DMS114 treated with DMSO at 0.1 percent for 48 hours (cell line): ENCODE data around the gene ZNF24.

Experiments used
- DNase-seq: peaks from one replicate; lab custom pipeline; 2025; ENCODE audit not compliant: unreplicated experiment; lab: John Stamatoyannopoulos, UW

The ZNF24 gene

DNA sequence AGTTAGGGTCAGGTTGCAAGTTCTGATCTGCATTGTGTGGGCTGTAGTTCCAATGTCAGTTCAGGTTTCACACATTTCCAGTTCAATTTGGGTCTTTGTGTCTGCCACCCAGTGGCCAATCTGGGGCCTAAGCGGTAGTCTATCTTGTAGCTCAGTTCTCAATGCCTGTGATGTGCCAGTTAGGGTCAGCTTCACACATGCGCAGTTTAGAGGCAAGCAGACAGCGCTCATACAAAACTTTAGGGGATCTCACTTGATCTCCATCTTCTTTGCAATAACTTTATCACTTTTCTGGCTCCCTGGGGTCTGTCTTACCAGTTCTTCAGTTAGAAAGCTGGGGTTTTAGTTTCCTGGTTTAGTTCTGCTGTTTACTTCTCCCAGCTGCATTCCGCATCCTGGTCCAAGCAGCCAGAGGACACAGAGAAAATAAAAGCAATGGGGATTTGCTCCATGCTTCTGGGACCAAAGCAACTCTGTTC, 11.0 kb upstream of the ZNF24 start:
- DNase-seq = peak; percentile 20

DNA sequence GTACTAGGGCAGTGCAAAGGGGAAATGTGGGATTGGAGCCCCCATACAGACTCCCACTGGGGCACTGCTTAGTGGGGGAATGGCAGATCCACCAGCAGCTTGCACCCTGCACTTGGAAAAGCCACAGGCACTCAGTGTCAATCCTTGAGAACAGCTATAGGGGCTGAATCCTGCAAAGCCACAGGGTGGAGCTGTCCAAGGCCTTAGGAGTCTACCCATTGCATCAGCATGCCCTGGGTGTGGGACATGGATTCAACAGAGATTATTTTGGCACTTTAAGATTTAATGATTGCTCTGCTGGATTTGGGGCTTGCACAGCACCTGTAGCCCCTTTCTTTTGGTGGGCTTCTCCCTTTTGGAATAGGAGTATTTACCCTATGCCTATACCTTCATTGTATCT, 8.6 kb upstream of the ZNF24 start:
- no peak for DNase-seq

DNA sequence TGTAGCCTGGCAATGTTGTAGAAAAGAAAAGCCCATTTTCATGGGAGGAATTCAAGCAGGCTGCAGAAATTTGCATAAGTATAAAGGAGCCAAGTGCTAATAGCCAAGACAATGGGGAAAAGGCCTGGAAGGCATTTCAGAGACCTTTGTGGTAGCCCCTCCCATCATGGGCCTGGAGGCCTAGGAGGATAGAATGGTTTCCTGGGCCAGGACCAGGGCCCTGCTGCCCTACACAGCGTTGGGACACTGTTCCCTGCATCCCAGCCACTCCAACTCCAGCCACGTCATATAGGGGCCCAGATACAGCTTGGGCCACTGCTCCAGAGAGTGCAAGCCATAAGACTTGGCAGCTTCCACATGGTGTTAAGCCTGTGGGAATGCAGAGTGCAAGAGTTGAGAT, 8.1 kb upstream of the ZNF24 start:
- DNase-seq = no peak

DNA sequence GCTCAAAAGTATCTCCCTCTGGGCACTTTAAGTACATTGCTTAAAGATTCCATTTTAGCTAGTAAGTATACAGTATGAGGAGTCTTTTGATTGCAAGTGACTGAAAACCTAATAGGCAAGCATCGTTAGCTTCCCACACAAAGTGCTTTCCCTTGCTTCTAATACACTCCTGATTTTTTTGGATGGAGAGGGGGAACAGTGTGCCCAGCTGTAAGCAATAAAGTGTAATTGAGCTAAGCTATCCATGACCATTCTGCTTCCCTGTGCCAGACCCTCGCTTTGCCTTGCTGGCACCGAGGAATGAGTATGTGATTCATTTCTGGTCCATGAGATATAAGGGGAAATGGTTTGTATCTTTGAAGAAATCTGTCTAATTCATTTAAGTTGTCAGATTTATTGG, 3.8 kb upstream of the ZNF24 start:
- DNase-seq = no peak

DNA sequence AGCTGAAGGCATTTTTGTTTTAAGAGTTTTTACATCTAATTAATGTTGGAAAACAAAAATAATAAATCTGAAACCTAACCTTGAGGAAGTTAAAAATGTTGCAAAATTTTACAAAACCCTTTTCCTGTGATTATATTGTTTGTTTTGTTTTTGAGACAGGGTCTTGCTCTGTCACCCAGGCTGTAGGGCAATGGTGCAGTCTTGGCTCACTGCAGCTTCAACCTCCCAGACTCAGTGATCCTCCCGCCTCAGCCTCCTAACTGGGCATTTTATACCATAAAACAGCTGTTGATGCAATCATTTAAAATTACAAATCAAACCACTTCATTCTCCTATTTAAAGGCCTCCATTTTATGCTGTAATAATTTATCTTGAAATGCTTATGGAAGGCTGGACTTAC, 1.7 kb upstream of the ZNF24 start:
- no peak for DNase-seq

DNA sequence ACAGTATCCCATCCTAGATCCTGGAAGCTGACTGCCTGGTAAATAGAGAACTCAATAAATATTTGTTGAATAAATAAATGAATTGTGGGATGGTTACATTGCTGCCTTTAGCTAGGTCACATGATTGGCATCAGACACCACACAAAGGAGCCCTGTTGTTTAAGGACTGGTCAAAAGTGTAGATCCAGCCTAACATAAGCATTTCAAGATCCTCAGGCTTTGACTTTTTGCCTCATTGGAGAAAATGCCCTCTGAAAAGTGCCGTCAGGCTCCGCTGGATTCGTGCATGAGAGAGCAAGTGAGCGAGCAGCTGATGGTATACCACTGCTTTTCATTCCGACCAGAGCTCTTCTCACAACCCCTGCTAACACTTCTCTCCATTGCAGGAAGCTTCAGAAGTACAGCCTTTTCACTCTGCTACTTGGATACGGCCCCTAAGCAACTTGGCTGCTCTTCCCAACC, 1.3 kb upstream of the ZNF24 start:
- DNase-seq = no peak

DNA sequence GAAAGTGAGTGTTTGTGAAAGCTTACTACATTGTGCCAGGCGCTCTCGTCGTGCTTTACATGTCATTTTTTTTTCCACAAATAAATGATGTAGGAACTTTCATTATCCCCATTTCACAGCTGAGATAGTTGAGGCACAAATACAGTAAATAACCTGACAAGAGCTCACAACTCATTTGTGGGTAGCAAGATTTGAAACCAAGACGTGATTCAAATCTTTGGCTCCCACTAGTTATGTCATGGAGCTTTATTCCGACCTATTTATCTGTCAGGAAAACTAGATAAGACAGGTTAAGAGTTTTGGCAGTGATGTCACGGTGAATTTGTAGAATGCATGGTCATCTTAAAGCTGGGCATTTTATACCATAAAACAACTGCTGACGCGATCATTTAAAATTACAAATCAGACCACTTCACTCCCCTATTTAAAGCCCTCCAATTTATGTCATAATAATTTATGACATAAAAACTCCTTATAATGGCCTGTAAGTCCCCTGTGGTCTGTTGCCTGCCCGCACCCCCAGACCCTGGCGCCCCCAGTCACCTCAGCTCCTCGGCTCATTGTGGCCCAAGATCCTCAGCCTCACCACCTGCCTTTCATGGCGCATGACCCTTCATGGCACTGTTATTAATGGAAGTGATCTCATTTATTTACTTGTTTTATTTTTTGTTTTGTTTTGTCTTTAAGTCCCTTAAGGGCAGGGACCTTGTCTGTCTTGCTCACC, 678 bp upstream of the ZNF24 start:
- no peak for DNase-seq

DNA sequence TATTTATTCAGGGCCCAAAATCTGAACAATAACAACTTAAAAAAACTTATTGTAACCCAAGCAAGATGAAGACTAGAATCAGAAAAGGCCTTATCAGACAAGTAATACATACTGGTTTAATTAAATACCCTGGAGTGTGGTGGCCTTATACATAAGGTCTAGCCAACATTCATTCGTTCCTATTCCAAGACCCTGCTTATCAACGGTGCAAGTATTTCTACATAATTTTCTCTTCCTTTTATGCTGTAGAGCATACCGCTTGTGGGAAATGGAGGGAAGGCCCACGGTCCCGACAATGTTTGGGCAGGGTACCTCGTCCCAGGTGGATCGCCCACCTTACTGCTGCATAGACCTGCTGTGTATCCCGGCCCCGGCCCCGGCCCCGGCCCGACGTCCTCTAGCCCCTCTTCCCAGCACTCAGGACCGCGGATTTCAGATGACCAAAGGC, 708 bp downstream of the ZNF24 start:
- DNase-seq = no peak

DNA sequence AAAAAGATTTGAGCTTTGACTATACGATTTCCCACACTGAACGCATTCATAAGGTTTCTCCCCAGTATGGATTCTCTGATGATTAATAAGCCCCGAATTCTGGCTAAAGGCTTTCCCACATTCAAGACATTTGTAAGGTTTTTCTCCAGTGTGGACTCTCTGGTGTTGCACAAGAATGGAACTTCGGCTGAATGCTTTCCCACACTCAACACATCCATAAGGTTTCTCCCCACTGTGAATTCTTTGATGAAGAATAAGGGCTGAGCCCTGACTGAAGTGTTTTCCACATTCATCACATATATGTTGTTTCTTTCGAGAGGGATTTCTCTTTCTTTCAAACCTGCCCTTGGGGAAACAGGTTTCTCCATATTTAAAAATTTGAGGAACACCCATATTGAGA, 6.9 kb downstream of the ZNF24 start:
- DNase-seq = no peak

DNA sequence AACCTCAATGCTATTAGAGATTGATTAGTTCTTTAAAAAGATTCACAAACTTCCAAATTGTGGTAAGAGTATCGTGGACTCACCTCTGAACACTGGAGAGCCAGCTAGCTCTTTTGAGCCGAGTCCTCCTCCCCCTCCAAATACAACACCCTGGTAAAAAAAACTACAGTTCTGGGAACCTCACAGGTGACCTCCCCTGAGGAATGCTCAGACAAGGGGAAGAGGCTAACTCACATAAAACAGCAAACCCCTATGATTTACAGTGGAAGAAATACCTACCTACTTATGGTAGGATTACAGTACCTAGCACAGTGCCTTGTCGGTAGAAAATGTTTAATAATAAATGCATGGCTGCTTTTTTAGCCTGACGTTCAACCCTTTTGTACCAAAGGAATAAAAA, 8.4 kb downstream of the ZNF24 start:
- no peak for DNase-seq

DNA sequence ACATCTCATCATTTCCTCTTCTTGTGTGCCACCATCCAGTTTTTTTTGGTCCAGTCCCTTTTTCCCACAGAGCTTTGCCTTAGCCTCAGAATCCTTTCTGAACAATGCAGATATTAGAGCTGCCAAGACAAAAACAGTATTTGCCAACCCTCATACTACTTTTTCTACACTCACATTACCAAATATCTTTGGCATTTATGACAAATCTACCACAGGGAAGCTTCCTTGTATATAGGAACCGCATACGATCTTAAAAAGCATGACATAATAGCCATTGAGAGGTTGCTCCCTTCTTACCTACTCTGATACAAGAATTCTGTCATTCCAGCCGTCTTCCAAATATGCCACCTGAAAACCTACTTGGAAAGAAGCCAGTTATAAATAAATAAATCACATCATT, 9.4 kb downstream of the ZNF24 start:
- no peak for DNase-seq

DNA sequence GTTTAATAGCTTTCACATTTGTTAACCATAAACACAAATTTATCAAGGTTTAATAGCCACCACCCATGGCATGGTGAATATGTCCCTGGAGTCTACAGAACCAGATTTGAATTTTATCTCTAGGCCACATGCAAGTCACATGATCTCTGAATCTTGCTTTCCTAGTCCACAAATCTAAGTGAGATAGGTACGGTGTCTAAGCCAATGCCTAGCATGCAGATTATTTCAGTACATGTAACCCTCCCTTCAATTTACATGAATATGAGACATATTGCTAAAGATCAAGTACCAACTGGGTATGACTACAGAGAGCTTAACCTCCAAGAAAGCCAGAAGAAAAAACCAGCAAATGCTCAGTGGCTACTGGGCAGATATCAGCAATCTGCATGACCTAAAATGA, 10.0 kb downstream of the ZNF24 start:
- DNase-seq = no peak

DNA sequence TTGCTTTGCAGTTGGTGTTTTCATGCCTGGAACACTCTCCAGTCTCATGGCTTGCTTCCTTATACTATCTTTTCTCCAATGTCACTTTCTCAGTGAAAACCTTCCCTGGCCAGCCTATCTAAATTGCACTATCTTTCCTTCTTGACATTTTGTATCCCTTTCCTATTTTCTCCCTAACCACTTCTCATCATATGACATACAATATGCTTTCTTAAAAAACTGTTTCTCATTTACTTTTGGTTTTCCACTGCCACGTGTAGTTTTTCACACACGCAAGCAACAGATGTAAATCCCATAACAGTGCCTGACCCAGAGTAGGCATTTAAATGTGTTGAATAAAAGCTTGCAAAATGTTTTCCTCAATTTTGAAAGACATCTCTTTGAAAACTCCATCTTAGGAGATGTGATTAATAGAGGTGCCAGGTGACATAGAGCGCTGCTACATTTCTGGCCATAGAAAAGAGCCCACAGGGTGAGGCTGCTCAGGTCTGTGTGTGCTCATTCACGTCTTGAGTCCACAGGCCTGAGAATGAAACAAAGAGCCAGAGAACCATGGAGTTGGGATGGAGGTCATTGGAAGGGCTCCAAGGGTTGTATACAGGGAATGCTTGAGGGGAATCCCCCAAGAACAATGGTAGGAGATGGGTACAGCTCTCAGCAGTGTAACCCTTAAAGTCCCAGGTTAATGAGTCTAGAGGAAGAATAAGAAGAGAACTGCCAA, 12.7 kb downstream of the ZNF24 start:
- DNase-seq = no peak

DNA sequence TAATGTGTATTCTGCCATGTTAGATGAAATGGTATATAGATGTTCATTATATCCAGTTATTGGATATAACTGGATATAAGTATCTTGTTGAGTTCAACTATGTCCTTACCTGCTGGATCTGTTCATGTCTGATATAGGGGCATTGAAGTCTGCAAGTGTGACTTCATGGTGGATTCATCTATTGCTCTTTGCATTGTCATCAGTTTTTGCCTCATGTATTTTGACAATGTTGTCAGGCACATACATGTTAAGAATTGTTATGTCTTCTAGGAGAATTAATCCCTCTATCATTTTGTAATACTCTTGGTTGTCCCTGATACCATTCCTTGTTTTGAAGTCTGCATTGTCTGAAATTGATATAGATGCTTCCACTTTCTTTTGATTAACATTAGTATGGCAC, 15.4 kb downstream of the ZNF24 start:
- no peak for DNase-seq

DNA sequence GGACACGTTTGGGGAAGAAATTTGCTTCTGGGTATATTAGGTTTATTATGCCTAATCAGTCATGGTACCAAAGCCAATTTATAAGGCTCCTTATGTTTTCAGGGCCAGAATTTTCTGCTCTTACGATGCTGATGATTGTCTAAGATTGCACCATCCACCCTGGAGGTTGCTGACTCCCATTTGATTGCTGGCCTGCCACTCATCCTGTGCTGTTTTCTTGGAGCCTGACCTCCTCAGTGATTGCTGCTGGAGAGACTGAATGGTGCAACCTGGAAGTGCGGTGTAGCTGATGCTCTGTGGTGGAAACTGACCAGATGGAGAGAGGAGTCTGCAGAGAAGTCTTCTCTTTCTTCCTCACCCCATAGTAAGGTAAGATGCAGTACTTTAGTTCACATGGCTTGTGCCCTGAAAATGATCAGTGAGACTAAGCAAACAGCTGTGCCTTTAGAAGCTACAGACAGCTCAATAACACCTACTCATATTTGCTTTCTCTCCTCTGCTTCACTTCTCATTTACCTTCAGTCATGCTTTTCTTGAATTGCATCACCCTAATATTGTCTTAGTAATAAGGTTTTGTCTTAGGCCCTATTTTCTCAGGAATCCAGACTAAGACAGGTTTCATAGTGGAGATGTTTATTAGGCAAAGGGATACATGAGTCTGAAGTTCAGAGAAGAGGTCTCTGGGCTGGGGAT, 17.4 kb downstream of the ZNF24 start:
- DNase-seq = no peak

DNA sequence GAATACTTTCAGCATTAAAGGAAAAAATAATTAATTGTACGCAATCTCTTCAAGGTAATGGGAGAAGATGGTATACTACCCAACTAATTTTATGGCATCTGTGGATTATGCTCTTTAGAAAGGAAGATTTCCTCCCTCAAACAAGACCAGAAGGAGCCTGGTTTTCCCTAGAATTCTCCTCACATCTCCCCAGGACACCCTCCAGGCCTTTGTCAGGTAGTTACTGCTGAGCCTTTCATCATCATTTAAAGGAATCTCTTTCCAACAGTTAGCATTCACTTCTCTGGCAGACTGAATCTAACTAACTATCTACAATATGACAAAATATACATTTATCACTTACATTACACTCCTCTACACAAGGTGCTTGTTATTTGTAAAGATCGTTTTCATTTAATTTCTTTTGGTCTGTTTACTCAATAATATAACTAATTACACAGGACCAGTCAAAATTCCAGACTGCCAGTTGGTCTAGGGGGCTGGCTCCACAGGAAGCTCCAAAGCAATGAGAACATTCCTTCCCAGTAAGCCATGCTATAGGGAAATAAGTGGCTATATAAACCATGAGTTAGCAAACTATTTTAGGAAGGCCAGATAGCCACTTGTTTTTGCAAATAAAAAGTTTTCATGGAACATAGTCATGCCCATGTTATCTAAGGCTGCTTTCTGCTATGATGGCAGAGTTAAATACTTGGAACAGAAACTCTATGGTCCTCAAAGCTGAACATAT, 19.1 kb downstream of the ZNF24 start:
- no peak for DNase-seq

DNA sequence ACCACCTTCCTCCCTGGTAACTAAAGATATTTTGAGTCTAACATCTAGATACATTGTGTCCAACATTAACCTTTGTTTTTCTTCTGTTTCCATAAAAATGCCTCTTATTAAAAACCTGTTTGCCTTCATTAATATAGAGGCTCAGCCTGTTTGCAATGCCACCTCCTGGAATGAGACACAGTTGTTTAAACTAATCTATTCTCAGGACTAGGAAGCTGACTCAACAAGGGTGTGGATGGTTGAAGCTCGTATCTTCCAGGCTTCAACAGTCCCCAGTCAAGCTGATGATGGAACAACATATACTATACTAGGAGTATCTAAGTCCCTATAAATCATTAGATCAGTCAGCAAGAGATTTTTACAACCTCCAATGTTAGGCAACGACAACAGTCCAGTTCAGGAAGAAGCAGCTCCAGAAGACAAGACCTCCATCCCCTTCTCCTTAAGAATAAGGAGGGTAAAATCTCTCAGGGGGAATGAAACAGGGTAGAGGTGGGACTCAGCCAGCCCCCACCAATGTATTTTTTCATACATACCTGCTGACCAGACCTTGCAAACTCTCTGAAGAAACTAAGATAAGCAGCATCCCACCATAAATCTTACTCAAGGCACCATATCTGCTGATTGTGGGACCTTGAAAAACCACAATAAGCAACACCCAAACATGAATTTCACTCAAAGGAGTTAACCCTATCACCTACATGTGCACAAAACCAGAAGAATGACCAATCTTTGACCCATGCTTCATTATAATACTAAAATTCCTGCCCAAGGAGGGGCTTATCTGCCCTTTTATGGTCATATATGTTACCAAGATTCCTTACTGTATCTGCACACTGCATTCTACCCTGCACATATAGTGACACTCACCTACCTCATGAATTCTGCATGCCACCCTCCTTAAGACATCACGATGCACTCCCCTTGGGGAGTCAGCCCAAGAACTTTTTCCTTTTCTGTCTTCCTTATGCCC, 21.4 kb downstream of the ZNF24 start:
- no peak for DNase-seq

DNA sequence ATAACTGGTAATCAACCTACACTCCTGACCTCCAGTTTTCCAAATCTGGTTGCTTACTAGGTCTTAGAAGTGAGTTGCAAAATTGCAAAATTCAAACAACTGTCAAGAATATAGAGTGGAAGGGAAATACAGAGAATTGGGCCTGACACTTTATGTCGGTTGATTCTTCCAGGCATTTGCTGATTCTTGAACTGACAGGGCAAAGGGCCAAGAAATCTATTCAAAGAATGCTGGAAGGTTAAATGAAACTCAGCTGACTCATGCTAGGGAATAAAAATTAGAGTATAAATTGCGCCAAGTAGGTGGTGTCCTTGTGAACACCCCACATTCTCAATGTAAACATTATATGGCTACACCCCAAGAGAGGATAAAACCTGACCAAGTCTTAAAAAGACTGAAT, 32.7 kb downstream of the ZNF24 start:
- DNase-seq = no peak

DNA sequence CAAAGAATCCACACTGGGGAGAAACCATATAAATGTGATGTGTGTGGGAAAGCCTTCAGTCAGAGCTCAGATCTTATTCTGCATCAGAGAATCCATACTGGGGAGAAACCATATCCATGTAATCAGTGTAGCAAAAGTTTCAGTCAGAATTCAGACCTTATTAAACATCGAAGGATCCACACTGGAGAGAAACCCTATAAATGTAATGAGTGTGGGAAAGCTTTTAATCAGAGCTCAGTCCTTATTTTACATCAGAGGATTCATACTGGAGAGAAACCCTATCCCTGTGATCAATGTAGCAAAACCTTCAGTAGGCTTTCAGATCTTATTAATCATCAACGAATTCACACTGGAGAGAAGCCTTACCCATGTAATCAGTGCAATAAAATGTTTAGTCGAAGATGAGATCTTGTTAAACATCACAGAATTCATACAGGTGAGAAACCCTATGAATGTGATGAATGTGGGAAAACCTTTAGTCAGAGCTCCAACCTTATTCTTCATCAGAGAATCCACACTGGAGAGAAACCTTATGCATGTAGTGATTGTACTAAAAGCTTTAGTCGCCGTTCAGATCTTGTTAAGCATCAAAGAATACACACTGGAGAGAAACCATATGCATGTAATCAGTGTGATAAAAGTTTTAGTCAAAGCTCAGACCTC, 37.5 kb downstream of the ZNF24 start:
- DNase-seq = no peak

DNA sequence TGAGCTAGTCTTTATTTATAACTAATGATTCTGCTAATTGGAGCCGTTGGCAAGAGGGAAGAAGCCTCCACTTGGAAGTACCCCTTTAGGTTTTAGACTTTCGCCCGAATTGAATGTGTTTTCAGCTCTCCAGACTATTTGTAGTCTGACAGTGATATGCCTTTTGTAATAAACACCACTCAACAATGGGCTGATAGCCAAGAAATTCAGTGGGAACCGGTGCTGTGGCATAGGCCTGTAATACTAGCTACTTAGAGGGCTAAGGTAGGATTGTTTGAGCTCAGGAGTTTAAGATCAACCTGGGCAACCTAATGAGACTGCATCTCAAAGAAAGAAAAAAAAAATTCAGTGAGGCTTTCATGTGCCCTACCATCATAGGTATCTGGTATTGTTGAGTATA, 40.6 kb downstream of the ZNF24 start:
- DNase-seq = no peak
